HG03103 (cell line): ENCODE data around the gene RNASE12.
A peak's percentile ranks its signal among the peaks of the same experiment; 100 is the strongest.
"Not testable (repeated sequence)": the region's sequence is repeated elsewhere in the genome, so short reads cannot be mapped to it uniquely, and the experiment has no call there.

ENCODE experiments used
- ATAC-seq: cut with Tn5 transposase; IDR thresholded peaks from one replicate; pipeline ENCODE4 v1.9.1; 2021; ENCODE audit warnings: low read depth; ENCODE audit not compliant: unreplicated experiment

RNASE12 gene

DNA sequence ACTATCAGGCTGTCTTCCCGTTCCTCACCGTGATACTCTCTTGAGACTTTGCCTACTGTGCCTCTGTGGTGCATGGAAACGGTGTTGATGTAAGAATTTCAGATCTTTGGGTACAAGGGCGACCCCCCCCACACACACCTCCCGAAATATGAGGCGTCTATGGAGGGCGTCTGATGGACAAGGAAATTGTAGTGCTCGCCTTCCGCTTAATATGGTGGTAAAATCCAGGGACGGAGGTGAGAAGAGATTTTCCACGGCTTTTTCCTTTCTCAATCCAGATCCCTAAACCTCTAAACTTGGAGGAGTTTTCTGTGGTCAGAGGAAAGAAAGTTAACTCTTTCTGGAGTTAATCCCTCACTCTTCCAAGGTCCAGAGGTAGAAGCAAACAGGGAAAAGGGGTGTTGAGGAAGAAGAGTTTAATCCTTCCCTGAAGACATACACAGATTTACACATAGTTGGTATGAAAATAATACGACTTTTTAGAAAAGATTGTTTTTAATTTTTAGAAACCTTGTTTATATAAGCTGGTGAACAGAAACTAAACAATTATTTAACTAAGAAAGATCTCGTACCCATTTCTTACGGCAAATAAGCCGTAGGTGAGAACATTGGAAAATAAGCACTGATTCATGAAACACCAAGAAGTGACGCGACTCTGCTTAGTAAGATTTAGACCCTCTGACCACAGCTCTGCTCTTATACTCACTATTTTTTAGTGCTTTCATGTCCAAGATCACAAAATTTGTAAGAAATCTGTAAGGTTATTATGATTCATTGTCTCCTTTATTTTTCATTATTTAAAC lies 23.1 kb upstream of the RNASE12 start:
- peak; percentile 2 for ATAC-seq

GRCh38 chr14:20613094-20614037 lies 22.2 kb upstream of the RNASE12 start:
- peak; percentile 58 for ATAC-seq

- ATAC-seq, result no peak
Measured at GRCh38 chr14:20612403-20612802, 21.2 kb upstream of the RNASE12 start.

- ATAC-seq, result no peak
Measured at GRCh38 chr14:20611277-20611676, 20.1 kb upstream of the RNASE12 start.

- no peak for ATAC-seq
Measured at GRCh38 chr14:20610002-20610765, 19.0 kb upstream of the RNASE12 start.

DNA sequence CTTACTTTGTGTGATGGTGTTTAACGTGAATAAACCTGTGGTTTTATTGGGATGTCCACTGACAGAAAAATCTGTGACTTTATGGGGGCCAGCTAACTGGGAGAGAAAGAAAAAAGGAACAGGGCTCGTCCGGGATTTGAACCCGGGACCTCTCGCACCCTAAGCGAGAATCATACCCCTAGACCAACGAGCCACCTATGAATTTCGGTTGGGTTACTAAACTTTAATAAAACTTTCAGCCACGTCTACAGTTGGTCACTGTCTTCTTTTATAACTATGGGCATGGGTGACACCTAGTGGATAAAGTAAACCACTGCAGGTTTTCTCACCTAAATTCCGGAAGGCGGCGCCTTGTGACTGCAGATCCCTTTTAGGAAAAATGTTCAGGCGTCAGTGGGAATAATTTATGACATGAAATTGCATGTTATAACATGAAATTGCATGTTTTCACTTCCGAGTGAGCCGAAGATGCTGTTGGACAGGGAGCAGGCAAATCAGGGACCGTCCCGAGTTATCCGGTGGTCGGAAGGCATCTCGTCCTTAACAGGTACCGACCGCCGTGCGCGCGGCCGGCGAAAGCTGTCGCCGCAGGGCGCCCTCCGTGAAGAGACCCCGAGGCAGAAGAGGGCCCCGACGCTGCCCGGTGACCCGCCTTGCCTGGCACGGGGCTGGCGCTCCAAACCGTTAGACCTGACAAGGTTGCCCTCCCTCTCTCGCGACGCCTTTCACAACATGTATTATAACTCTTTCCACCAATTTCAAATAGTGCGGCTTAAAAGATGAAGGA lies 18.2 kb upstream of the RNASE12 start:
- no peak for ATAC-seq

- ATAC-seq, result no peak
Measured at GRCh38 chr14:20608383-20609110, 17.4 kb upstream of the RNASE12 start.

DNA sequence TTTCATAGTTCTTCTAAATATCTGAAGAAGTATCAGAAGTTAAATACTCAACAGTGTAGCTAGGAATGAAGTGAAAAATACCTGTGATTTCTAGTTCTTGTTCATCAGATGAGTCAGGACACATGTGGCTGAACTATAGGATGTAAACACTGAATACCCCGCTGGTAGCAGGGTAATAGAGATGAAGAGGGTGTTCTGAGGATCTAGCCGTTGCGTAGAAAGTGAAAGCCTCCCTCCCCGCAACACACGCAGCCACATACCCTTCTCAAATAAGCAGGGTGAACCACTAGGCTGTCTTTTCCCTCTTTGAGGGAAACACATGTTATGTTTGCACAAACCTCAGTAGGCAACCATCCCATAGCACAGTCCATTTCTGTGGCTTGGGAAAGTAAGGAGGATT lies 16.4 kb upstream of the RNASE12 start:
- ATAC-seq, result no peak

DNA sequence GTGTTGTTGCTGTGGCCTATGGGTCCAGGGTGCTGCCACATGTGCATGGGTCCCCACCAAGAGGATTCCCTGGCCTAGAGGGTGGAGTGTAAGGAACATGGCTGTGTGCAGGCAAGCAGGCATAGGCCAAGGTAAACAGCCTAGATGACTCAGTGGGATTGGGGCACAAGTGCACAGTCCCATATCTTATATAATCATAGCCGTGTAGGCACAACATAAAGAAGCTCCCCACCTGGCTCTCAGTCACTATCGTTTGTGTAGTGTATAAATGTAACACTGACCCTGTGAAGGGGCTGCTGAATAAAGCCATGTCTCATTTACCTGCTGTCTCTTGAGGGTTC lies 15.7 kb upstream of the RNASE12 start:
- ATAC-seq, result no peak

GRCh38 chr14:20606190-20606901 lies 15.2 kb upstream of the RNASE12 start:
- no peak for ATAC-seq

- ATAC-seq, result no peak
Measured at GRCh38 chr14:20603813-20604690, 12.9 kb upstream of the RNASE12 start.

GRCh38 chr14:20602583-20602982 lies 11.4 kb upstream of the RNASE12 start:
- no peak for ATAC-seq

GRCh38 chr14:20601522-20601921 lies 10.3 kb upstream of the RNASE12 start:
- ATAC-seq, result no peak

- no peak for ATAC-seq
Measured at GRCh38 chr14:20597108-20597507, 5.9 kb upstream of the RNASE12 start.

DNA sequence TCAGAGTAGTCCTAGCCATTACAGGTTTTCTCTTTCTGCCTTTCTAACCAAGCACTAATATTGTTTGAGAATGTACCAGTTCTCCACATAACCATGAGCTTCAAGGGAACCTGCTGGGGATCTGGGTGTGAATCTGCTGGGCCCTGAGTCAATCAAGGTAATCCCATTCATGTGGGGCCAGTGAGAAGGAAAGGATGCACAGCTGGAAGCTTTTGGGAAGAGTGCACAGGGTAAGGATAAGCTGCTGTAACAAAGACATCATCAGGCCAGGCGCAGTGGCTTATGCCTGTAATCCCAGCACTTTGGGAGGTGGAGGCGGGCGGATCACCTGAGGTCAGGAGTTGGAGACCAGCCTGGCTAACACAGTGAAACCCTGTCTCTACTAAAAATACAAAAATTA lies 4.5 kb upstream of the RNASE12 start:
- ATAC-seq, result not testable (repeated sequence)

DNA sequence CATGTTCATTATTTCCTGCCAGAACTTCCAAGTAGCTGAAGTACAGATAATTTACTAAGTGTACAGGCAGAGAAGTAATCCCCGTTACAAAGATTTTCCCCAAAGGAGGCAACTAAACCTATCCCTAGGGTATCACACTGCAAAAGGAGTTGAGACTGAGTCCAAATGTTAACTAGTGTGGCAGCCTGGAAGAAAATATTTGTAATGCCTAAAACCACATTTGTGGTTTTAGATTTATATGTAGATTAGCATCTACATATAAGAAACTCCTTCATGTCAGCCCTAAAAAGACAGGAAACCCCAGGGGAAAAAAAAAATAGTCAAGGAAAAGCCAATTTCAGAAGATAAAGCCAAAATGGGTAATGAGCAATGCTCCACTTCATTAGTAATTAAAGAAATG lies 1.4 kb upstream of the RNASE12 start:
- ATAC-seq, result no peak

DNA sequence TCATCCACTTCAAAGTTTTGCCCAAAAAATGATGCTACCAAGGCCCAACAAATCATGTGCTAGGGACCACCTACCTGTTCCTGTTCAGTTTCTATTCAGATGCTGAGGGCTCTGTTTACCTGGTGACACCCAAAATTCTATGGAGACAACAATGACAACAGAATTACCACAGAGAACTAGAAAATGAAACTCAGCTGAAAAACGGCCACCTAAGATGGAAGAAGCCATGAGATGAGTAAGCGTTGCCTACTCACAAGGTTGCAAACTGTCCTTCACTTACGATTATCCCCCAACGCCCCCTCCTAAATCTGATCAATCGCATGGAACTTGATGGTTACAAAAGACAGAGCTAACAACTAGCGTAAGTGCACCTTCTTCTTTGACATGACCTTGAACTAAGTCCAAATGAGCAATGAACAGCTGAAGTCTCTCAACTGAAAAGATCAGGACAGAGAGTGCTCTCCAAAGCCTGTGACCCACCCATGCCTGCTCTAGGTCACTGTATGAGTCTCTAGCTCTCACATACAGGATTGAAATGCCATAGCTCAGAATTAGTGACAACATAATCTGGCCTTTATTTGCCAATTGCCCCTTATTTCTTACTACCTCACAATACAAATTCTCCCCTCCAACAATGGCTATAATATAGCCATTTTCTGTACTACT lies 3.6 kb downstream of the RNASE12 start, which contains the start of gene RNASE11:
Gene RNASE11, minus strand, starts transcription at position 513 of the 666 bp plus-strand sequence.
- ATAC-seq, result no peak
